Measurements from ENCODE around the gene CHD5.

- TF ChIP-seq POLR2AphosphoS5 (IDR thresholded peaks at IDR 0.05) (no peak), CTCF (IDR thresholded peaks at IDR 0.05) (no peak)
Observed at GRCh38 chr1:6181347-6181770, 1.2 kb upstream of the CHD5 start.
